HG02938 (cell line): Measurements from ENCODE around the gene KLK11.
"Not testable (repeated sequence)": the region's sequence is repeated elsewhere in the genome, so short reads cannot be mapped to it uniquely, and the experiment has no call there.

Experiments
- ATAC-seq: cut with Tn5 transposase; IDR thresholded peaks from one replicate; pipeline ENCODE4 v1.9.1; 2021; ENCODE audit warnings: mild to moderate bottlenecking, moderate library complexity; ENCODE audit not compliant: unreplicated experiment

KLK11 gene

GRCh38 chr19:51006406-51006805, 20.0 kb downstream of the KLK11 start:
- ATAC-seq = no peak

GRCh38 chr19:51005248-51005647, 21.2 kb downstream of the KLK11 start:
- no peak for ATAC-seq

GRCh38 chr19:51003316-51003715, 23.1 kb downstream of the KLK11 start:
- ATAC-seq = no peak

- no peak for ATAC-seq
Measured at GRCh38 chr19:51002542-51003311, 23.7 kb downstream of the KLK11 start.

DNA sequence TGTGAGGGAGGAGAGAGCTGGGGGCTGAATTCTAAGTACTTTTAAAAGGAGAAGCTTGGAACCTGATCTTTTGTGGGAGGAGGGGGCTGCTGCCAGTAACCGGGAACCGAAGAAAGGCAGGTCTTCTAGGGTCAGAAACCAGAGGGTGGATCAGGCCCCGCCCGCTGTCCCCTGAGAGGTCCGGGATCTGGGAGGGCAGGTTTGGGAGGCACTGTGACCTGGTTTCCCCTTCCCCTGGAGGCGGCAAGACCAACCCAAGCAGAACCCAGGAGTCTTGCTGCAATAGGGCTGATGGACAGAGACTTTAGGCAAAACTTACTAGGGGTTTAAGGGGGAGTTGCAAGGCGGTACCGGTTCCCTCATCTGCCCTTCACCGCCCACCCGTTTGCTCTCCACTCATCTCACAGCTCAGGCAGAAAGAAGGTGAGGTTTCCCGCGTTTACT, 24.3 kb downstream of the KLK11 start:
- no peak for ATAC-seq

GRCh38 chr19:51001515-51001914, 24.9 kb downstream of the KLK11 start, which contains the start of gene KLK8:
Gene KLK8 (minus strand): TSS chr19:51001604. CDS start chr19:51001167, 437 bp downstream.
- no peak for ATAC-seq

DNA sequence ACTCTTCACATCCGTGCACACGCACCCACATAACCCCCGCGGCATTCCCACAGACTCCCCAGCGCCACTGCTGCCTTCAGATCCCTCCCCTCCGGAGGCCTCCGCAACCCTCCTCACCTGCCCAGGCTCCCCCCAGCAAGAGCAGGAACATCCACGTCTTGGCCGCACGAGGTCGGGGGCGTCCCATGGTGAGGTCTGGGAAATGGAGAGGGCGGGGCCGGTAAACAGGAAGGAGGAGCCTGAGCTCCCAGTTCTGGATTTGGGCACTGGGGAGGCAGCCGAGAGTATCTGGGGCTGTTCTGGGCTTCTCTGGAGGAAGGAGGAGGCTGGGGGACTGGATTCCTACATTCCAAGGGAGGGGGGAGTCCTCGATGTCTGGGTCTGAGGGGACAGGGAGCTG, 25.4 kb downstream of the KLK11 start:
- ATAC-seq = no peak

DNA sequence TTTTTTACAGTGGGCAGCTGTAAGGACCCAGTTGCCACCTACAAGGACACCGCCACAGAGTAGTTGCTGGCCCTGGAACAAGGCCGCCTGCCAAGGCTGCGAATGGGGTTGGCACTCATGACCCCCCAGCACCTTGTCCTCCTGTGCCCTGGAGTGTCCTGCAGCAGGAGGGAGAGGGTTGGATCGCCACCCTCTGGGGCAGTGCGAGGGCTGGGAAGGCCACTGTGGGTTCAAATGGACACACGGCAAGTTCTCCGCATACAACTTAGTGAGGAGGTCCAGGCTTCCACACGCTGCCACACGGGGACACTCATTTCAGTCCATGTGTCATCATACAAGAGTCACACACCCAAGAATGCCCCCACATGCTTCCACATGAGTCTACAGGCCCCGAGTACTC, 26.0 kb downstream of the KLK11 start:
- no peak for ATAC-seq

- no peak for ATAC-seq
Measured at GRCh38 chr19:50998686-50999085, 27.7 kb downstream of the KLK11 start.

GRCh38 chr19:50998061-50998460, 28.4 kb downstream of the KLK11 start:
- no peak for ATAC-seq

GRCh38 chr19:50994129-50994528, 32.3 kb downstream of the KLK11 start:
- ATAC-seq = no peak

DNA sequence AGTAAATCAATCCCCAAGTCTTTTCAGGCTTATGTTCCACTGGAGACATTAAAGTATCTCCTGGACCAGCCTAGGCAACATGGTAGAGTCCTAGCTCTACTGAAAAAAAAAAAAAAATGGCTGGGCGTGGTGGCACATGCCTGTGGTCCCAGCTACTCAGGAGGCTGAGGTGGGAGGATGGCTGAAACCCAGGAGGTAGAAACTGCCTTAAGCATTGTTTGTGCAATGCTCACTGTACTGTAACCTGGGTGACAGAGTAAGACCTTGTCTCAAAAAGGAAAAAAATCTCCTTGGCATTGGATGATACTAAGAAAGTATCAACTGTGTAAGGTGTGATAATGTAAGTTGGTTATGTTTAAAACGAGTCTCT, 33.8 kb downstream of the KLK11 start:
- no peak for ATAC-seq

DNA sequence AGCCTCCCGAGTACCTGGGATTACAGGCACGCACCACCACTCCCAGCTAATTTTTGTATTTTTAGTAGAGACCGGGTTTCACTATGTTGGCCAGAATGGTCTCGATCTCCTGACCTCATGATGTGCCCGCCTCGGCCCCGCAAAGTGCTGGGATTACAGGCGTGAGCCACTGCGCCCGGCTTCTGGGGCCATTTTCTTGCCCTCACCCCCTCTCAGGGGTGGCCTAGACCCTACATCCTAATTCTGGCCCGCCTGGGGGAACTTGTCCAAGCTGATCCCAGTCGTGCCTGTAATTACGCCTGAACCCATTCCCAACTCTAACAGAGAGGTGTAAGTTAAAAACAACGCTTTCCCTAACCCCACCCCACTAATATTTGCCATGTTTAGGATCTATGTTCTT, 42.0 kb downstream of the KLK11 start:
- not testable (repeated sequence) for ATAC-seq

- no peak for ATAC-seq
Measured at GRCh38 chr19:50983625-50984292, 42.7 kb downstream of the KLK11 start, which contains the start of gene KLK7. Gene KLK7 (minus strand): TSS chr19:50983917. CDS start chr19:50982399, 1,518 bp downstream.

DNA sequence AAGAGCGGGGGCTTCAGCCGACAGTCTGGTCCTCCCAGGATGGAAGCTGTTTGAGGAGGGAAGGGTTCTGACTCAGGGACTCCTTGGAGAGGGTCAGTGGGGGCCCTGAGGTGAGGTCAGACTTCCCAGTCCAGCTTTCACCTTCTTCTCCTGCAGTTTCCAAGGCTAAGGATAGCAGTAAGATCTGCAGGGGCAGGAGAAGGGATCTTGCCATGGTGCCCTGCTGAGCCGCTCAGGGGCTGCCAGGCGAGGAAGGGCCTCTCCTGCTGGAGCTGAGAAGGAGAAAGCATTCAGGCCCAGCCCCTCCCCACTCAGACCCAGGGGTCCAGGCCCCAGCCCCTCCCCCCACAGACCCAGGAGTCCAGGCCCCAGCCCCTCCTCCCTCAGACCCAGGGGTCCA, 44.2 kb downstream of the KLK11 start:
- ATAC-seq = no peak

GRCh38 chr19:50981587-50982146, 44.7 kb downstream of the KLK11 start:
- no peak for ATAC-seq

DNA sequence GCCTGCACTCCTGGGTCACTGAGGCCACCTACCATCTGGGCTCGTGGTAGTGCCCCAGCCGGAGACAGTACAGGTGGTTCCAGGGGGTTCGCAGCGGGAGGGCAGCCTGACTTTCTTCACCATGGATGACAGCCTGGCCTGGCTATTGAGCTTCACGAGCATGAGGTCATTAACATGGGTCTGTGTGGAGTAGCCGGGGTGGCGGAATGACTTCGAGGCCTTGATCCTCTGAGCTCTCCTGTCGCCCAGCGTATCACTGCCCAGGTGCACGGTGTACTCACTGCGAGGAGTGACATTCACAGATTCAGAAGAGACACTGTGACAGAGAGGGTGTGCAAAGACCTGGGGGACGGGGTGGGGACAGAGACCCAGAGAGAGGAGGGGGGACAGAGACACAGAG, 46.2 kb downstream of the KLK11 start:
- no peak for ATAC-seq

DNA sequence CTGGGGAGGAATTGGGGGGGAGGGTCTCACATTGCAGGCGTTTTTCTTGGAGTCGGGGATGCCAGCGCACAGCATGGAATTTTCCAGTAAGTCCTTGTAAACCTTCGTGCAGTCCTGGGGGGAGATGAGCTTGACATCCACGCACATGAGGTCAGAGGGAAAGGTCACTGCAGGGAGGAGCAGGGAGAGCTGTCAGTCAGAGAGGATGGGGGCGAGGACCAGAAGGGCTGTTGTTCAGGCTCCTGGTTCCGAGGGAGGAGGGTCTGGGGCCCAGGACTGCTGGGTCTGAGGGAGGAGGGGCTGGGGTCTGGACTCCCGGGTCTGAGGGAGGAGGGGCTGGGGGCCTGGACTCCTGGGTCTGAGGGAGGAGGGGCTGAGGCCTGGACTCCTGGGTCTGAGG, 46.7 kb downstream of the KLK11 start:
- no peak for ATAC-seq

- no peak for ATAC-seq
Measured at GRCh38 chr19:50978772-50979390, 47.5 kb downstream of the KLK11 start.

- ATAC-seq = no peak
Measured at GRCh38 chr19:50977626-50978025, 48.8 kb downstream of the KLK11 start.

GRCh38 chr19:50975766-50976165, 50.6 kb downstream of the KLK11 start:
- ATAC-seq = no peak
